GM19467 (cell line): ENCODE measurements around the gene DCK.
A peak's percentile ranks its signal among the peaks of the same experiment; 100 is the strongest.
"Not testable (repeated sequence)": the region's sequence is repeated elsewhere in the genome, so short reads cannot be mapped to it uniquely, and the experiment has no call there.

ENCODE experiments used
- ATAC-seq: cut with Tn5 transposase; IDR thresholded peaks from one replicate; pipeline ENCODE4 v1.9.1; 2021; ENCODE audit warnings: mild to moderate bottlenecking, moderate library complexity; ENCODE audit not compliant: unreplicated experiment

DCK gene

DNA sequence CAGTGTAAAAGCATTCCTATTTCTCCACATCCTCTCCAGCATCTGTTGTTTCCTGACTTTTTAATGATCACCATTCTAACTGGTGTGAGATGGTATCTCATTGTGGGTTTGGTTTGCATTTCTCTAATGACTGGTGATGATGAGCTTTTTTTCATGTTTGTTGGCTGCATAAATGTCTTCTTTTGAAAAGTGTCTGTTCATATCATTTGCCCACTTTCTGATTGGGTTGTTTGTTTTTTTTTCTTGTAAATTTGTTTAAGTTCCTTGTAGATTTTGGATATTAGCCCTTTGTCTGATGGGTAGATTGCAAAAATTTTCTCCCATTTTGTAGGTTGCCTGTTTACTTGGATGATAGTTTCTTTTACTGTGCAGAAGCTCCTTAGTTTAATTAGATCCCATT is 6.2 kb downstream of the DCK start:
- not testable (repeated sequence) for ATAC-seq

- ATAC-seq = not testable (repeated sequence)
Observed at GRCh38 chr4:71001363-71001762, 7.9 kb downstream of the DCK start.

- no peak for ATAC-seq
Observed at GRCh38 chr4:71004281-71004851, 10.9 kb downstream of the DCK start.

DNA sequence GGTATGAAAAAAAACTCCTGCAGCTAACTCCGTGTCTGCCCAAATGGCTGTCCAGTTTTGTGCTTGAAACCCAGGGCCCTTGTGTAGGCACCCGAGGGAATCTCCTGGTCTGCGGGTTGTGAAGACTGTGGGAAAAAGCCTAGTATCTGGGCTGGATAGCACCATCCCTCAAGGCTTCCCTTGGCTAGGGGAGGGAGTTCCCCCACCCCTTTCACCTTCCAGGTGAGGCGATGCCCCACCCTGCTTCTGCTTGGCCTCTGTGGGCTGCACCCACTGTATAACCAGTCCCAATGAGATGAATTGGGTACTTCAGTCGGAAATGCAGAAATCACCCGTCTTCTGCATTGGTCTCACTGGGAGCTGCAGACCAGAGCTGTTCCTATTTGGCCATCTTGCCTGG is 11.6 kb downstream of the DCK start:
- not testable (repeated sequence) for ATAC-seq

DNA sequence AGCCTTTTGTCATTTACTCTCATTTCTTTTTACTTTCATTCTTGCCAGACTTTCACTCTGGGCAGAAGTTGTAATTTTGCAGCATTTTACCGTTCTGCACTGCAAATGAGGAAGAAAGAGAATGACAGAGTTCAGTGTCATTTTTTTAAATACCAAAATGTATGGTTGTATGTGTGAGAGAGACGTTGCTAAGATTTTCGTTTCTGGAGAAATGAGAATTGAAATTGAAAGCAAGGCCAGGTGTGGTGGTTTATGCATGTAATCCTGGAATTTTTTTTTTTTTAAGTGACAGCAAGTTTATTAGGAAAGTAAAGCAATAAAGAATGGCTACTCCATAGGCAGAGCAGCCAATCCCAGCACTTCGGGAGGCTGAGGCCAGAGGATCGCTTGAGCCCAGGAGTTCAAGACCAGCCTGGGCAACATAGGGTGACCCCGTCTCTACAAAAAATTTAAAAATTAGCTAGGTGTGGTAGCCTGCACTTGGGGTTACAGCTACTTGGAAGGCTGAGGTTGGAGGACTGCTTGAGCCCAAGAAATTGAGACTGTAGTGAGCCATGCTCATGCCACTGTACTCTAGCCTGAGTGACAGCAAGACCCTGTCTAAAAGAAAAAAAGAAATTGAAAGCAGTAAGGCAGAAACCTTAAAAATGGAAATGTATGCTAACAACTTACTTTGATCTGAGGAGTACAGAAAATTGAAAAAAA is 12.9 kb downstream of the DCK start:
- peak; percentile 72 for ATAC-seq

GRCh38 chr4:71008196-71008595 is 14.7 kb downstream of the DCK start:
- no peak for ATAC-seq

GRCh38 chr4:71009086-71009485 is 15.6 kb downstream of the DCK start:
- ATAC-seq = no peak

- ATAC-seq = no peak
Observed at GRCh38 chr4:71009890-71010588, 16.6 kb downstream of the DCK start.

DNA sequence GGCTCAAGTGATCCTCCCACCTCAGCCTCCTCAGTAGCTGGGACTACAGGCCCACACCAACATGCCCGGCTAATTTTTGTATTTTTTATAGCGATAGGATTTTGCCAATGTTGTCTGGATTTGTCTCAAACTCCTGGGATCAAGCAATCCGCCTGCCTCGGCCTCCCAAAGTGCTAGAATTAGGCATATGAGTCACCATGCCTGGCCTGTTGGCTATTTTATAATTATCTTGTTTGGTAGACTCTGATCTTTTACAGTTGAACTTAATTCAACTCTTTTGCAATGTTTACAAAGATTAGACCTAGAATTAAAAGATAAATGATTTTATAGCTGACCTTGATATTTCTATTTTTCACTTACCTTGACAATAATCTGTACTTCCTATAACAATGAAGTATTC is 18.0 kb downstream of the DCK start:
- no peak for ATAC-seq

DNA sequence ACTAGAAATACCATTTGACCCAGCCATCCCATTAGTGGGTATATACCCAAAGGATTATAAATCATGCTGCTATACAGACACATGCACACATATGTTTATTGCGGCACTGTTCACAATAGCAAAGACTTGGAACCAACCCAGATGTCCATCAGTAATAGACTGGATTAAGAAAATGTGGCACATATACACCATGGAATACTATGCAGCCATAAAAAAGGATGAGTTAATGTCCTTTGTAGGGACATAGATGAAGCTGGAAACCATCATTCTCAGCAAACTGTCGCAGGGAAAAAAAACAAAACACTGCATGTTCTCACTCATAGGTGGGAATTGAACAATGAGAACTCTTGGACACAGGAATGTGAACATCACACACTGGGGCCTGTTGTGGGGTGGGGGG is 23.9 kb downstream of the DCK start:
- ATAC-seq = not testable (repeated sequence)

DNA sequence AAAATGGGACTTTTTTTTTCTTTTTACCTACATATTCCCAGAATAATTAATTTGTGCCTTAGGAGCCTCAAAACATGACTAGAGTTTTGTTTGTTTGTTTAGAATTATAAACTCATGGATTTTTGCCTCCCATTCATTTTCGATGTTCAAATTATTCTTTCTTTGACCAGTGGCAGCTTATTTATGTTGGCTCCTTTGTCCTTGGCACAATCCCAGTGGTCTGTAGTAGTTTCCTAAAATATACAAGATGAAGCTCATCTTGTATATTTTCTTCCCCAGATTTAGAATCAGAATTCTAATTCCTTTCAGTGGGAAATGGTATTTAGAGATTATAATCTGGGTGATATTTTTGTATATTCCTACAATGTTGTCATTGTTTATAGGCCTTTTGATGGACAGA is 27.2 kb downstream of the DCK start:
- ATAC-seq = no peak

- no peak for ATAC-seq
Observed at GRCh38 chr4:71025654-71026053, 32.2 kb downstream of the DCK start.

GRCh38 chr4:71026086-71026485 is 32.6 kb downstream of the DCK start:
- ATAC-seq = no peak

DNA sequence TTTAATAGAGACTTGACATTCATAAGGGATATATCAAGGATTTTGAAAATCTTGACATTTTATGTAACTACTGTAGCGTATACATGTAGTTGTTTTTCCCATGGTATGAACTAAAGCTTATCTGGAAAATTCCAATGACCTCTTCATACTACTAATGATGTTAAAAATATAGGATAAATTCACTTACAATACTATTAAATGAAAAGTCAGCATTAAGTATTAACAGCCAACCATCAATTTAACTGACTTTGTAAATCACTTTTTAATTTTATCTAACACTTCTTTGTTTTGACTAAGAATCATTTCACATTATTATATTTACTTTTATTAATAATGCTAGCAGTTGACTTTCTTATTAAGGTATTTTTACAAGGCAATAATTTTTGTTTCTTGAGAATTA is 34.2 kb downstream of the DCK start:
- no peak for ATAC-seq

DNA sequence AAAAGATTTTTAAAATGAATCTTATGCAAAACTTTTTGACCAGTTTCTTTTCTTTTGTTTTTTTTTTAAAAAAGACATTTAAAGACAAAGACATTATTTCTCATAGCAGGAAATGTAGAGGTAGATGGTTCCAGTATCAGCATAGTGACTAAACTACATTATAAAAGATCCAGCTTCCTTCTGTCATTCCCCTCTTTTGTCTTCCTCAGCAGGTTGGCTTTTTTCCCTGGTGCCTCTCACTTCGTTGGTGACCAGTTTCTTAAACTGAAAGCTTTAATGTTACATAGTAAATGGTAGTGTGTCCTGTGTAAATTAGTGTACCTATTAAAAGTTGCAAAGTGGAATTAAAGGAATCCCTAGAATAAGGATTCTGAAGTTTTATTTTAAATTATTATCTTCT is 36.1 kb downstream of the DCK start:
- no peak for ATAC-seq

DNA sequence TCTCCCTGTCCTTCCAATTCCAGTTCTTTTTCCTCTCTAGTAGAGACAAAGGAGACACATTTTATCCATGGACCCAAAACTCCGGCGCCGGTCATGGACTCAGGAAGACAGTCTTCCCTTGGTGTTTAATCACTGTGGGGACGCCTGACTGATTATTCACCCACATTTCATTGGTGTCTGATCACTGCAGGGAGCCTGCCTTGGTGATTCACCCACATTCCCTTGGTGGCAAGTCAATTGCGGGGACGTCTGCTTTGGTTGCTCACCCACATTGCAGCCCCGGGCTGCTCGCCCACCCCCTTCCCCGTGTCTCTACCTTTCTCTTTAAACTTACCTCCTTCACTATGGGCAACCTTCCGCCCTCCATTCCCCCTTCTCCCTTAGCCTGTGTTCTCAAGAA is 38.7 kb downstream of the DCK start:
- not testable (repeated sequence) for ATAC-seq

GRCh38 chr4:71045256-71045655 is 51.8 kb downstream of the DCK start:
- ATAC-seq = no peak

DNA sequence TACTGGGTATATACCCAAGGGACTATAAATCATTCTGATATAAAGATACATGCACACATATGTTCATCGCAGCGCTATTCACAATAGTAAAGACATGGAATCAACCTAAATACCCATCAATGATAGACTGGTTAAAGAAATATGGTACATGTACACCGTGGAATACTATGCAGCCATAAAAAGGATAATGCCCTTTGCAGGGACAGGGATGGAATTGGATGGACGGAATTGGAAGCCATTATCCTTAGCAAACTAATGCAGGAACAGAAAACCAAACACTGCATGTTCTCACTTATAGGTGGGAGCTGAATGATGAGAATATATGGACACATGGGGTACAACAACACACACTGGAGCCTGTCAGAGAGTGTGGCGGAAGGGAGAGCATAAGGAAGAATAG is 55.9 kb downstream of the DCK start:
- no peak for ATAC-seq

- no peak for ATAC-seq
Observed at GRCh38 chr4:71050809-71051208, 57.4 kb downstream of the DCK start.

- no peak for ATAC-seq
Observed at GRCh38 chr4:71052034-71052433, 58.6 kb downstream of the DCK start.

DNA sequence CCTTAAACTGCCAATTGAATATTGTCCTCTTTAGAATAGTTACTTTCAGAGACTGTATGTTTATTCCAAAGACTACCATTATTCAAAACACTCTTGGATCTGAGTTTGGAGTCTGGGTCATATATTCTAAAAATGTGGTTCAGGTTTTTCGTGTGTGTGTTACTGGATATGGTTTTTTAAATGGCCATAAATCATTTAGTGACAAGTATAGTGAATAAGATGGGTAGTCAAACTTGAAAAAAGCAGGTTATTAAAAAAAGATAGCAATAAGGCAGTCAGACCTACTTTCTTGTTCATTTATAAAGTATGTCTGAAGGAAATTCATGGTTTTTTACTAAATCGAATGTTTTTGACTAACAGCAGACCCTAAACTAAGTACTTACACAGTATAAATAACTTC is 59.3 kb downstream of the DCK start:
- no peak for ATAC-seq

DNA sequence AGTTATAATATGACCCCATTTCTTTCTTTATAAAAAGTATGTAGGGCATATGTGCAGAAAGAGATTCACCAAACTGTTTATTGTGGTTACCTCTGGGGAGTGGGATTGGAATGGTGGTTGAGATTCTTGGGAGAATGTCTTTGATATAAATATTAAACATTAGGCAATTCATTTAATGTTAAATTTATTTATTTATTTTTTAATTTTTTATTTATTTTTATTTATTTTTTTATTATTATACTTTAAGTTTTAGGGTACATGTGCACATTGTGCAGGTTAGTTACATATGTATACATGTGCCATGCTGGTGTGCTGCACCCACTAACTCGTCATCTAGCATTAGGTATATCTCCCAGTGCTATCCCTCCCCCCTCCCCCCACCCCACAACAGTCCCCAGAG is 60.2 kb downstream of the DCK start:
- not testable (repeated sequence) for ATAC-seq
